ENCODE data around the gene PDRG1.

Gene PDRG1

DNA sequence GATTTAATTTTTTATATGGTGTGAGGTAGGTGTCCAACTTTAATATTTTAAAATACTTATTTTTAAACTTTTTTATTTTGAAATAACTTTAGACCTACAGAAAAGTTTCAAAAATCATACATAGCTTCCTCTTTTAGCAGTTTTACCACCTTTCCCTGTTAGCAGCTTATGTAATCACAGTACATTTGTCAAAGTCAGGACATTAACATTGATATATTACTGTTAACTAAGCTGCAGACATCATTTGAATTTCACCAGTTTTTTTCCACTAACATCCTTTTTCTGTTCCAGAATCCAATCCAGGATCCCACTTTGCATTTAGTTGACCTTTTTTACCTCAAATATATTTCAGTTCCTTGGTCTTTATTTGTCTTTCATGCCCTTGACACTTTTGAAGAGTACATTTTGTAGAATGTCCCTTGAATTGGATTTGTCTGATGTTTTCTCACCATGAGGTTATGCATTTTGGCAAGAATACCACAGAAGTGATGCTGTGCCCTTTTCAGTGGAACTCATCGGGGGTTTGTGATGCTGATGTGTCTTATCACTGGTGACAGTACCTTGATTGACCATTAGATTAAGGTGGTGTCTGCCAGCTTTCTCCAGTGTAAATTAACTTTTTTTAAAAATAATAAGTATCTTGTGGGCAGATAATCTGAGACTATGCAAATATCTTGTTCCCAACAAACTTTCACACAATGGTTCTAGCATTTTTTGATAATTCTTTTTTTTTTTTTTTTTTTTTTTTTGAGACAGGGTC is 48.0 kb downstream of the PDRG1 start:
- no peak for DNase-seq

- DNase-seq, result no peak
Observed at GRCh38 chr20:31901615-31902014, 50.2 kb downstream of the PDRG1 start.

GRCh38 chr20:31897541-31897940 is 54.3 kb downstream of the PDRG1 start:
- DNase-seq, result no peak

GRCh38 chr20:31896049-31896448 is 55.8 kb downstream of the PDRG1 start:
- no peak for DNase-seq

DNA sequence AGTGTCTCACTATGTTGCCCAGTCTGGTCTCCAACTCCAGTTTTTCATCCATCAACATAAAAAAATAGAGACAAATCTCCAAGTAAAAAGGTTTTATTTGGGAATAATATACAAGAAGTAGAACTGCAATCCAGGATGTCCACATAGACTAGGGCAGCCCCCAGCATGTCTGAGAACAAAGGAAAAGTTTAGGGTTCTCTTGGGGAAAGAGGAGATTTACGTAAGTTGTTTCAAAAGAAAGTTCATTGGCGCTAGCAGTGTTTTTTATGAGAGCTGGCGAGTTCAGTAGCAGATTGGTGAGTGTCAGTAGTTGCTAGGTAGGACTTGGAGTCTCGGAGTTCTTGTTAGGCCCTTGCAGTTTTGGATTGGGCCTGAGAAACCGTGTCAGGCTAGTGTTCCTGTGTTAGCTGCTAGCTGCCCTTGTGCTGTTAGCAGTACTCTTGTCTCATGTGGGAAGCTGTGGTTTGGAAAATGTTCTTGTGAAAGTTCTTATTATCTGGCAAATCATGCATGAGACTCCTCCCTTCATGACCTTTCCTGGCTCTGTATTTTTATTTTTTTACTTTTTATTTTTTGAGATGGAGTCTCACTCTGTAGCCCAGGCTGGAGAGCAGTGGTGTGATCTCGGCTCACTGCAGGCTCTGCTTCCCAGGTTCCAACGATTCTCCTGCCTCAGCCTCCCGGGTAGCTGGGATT is 56.7 kb downstream of the PDRG1 start:
- DNase-seq, result no peak
